Measurements from ENCODE around the gene PGAM2.
"Not testable (repeated sequence)": the region's sequence is repeated elsewhere in the genome, so short reads cannot be mapped to it uniquely, and the experiment has no call there.

The PGAM2 gene

DNA sequence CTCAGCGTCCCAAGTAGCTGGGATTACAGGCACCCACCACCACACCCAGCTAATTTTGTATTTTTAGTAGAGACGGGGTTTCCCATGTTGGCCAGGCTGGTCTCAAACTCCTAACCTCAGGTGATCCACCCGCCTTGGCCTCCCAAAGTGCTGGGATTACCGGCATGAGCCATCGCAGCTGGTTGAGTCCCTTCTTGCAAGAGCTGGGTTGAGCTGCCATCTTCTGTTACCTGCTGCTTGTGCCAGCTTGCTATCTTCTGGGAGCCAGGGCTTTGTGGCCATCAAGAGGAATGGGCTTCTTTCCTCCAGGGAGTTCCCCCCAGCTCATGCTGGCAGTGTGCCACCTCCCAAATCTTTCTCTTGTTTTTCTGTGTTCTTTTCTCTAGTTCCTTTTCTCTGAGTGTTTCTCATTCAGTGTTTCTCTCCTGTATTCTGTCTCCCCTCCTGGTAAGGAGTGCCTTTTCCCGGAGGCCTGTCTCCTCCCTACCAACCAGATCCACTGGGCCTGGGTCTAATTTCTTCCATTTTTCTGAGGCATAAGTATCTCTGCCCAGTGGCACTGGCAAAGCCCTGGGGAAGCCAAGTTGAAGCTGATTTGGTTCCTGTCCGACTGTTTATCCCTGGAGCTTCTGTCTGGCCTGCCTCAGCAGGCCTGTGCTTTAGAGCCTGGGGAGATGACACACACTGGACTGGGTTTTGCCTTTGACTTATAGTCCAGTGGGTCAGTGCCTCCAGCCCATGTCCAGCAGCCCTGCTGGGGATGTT lies 17.2 kb downstream of the PGAM2 start:
- no peak for DNase-seq (ENCODE audit: low spot score)

DNA sequence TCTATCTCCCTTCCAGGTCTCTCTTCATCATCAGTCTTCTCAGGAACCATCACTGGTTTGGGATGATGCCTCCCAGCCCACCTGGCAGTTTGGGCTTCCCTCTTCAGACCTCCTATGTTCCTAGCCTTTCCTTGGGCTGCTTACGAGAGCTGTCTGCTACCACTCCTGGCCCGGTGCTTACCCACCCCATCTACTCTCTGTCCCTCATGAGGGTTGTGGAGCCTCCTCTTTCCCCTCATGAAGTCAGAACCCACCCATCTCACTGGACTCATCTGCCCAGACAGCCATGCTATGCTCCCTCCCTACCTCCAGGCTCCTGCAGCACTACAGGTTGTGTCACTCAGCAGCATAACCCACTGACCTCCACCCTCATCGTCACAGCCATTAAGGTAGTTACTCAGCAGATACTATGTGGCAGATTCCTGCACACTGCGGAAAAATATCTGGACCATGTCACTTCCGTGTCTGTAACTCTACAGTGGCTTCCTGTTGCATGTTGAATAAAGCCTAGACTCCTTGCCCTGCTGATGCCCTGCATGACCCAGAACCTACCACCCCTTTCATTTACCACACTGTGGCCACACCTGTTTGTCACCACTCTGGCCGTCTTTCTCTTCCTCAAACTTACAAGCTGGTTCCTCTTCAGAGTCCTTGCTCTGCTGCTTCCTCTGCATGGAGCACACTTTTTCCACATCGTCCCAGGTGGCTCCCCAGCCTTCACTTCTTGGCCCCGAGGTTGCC lies 18.9 kb downstream of the PGAM2 start:
- DNase-seq (ENCODE audit: low spot score) = no peak

DNA sequence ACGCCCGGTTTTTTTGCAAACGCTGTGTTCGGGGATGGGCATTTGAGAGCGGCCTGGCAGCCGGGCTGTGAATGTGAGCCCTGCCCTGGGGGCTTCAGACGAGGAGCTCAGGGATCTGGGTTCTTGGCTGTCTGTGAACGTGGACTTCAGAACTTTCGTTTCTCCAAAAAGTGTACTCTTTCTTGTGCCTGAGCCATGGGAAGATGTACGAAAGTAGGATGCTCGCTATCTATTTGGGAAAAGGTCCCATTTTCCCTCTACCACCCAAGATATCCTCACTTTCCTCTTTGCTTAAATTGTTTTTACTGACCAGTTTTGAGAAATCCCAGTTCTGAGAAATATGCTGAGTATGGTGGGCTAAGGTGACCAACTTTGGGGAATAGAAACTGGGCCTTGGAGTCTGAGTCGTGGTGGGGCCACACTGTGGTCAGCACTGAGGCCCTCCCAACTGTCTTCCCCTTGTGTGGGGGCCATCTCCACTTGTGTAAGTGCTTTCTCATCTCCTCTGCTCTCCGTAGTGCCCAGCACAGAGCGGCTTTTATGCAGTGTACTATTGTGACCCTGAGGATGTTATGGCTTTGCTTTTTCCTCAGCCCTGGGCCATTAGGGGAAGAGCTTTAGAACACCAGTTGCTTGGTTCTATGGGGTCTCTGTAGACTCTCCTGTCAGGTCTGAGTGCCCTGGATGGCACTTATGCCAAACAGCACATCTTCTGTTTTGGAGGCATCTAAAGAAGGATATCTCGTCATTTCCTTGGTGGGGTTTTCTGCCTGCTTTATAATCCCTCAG lies 19.9 kb downstream of the PGAM2 start:
- no peak for DNase-seq (ENCODE audit: low spot score)

DNA sequence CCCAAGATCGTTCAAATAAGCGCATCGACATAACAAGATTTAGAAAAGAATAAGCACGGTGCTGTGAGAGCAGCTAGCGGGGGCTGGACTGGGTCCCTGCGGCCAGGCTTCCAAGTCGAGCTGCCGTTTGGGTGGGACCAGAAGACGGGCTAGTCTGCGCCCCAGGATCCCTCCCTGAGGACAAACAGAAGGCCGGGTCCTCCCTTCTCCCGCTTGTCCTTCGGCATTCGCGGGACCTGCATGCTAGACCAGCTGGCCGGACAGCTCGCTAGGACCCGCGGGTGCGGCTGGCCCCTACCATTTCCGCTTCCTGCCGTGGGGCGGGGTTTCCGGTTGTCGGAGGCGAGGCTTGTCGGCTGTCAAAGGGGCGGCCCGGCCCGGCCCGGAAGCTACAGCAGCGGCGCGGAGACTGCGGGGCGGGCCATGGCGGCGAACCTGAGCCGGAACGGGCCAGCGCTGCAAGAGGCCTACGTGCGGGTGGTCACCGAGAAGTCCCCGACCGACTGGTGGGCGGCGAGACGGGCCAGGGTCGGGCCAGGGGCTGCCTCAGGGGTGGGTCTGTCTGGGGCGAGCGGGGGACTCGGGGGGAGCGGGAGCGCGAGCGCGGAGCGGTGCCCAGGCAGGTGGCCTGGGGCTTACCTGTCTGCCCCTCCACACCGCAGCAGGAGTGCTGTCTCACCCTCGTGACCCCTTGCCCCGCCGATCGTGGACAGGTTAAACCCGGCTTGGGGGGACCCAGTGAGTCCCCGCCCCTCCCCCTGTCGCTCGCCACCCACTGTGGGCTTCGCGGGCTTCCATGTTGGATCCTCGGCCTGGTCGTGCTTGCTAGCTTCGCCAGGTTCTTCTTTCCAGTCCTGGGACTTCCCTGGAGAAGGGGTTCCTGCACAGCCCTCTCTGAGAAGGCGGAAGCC lies 20.8 kb downstream of the PGAM2 start, which contains the start of gene DBNL:
TSS of gene DBNL (plus strand) at position 388 of the 911 bp plus-strand sequence. CDS start at position 424, 36 bp downstream.
- DNase-seq (ENCODE audit: low spot score) = peak; percentile 93

GRCh38 chr7:44043902-44044301 lies 21.5 kb downstream of the PGAM2 start:
- no peak for DNase-seq (ENCODE audit: low spot score)

DNA sequence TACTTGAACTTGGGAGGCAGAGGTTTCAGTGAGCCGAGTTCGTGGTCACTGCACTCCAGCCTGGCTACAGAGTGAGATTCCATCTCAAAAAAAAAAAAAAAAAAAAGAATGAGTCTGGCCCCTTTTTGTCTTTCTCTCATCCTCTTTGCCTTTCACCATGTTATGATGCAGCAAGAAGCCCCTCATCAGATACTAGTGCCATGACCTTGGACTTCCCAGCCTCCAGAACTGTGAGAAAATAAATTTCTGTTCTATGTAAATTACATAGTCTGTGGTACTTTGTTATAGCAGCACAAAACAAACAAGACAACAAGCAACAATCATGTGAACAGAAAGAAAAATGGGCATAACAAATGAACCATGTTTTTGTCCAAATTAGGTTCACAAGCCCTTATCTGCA lies 23.1 kb downstream of the PGAM2 start:
- no peak for DNase-seq (ENCODE audit: low spot score)

DNA sequence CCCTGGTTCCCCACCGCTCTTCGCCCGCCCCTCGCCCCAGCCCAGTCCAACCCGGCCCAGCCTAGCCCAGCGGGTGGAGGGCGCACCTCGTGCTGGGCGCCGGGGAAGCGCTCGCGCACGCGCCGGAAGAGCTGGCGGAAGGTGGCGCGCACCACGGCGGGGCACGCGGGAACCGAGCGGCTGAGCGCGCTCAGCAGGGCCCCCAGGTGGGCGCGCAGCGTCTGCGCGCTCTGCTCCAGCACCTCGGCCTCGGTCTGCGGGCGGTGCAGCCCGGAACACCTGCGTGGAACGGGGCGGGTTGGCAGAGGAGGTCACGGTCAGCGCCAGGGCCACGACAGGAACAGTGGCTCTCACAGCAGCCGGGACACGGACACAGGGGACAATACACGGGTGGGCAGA lies 24.9 kb downstream of the PGAM2 start:
- not testable (repeated sequence) for DNase-seq (ENCODE audit: low spot score)

DNA sequence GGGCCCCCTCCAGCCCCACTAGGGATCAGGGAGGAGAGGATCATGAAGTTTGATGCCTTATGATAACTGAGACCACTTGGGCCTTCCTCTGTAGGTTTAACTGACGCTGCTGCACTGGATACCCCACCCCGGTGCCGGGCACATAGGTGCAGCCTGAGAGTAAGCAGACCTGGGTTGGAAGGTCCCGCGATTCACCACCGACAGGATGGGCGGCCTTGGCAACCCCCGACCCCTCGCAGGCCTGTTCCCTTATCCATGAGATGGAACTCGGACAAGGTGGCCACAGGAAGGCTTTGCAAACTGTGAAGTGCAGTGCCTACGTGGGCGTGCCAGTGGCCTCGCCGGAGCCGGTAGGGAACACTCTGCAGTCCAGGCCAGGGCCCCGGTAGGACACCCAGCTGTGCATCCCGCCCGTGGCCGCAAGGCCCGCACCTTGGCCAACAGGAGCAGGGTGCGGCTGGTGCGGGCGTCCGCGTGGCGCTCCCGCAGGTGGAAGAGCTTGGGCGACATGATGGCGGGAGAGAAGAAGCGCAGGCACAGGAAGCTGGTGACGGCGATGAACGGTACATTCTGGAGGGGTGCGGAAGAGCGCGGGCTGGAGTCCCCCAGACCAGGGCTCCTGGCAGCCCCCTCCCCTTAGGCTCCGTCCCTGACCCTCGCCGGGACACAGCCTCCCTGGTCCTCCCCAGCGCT lies 25.4 kb downstream of the PGAM2 start:
- not testable (repeated sequence) for DNase-seq (ENCODE audit: low spot score)

DNA sequence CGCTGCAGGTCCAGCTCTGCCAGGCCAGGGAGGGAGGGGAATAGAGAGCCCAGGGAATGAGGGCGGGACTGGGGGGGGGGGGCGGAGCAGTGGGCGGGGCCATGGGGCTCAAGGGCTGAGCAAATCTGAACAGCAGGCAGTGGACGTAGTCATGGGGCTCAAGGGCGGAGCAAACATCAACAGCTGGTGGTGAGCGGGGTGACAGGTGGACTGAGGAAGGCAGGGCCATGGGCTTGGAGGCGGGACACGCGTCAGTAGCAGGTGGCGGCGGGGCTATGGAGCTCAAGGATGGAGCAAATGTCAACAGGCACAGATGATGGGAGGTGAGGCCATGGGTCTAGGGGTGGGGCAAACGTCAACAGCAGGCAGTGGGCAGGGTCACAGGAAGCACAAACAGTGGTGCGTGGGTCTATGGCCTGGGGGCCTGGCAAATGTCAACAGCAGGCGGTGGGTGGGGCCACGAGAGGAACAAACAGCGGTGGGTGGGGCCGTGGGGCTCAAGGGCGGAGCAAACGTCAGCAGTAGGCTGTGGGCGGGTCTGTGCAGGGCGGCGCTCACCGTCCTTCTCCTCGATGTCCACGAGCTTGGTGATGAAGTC lies 26.3 kb downstream of the PGAM2 start:
- DNase-seq (ENCODE audit: low spot score) = peak; percentile 38

DNA sequence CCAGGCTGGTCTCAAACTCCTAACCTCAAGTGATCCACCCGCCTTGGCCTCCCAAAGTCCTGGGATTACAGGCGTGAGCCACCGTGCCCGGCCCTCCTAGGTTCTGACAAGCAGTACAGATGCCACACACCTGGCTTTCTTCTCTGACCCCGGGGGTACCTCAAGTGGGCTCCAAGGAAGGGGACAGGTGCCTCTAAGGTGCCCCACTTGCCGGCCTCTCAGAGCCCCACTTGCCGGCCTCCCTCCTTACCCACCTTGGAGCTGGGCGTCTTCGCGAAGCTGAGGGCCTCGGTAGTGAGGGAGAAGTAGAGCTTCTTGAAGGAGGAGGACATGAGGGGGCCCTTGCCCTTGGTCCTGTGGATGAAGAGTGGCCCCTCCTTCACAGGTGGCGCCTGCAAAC lies 26.8 kb downstream of the PGAM2 start:
- DNase-seq (ENCODE audit: low spot score) = not testable (repeated sequence)

DNA sequence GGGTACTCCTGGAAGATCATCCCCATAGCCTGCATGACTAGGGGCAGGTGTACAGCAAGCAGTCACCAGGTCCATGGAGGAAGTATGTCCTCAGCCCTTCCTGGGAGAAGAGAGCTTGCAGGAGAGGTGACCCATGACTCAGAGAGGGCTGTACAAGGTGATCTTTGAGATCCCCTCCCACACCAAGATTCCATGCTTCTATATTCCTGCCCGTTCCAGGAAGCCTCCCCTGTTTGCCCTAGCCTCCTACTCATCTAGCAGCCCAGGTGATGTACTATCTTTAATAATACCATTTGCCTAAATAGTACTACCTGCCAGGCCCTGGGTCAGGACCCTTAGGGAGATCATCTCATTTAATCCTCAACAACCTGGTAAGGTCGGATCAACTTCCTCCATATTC lies 27.4 kb downstream of the PGAM2 start:
- not testable (repeated sequence) for DNase-seq (ENCODE audit: low spot score)

DNA sequence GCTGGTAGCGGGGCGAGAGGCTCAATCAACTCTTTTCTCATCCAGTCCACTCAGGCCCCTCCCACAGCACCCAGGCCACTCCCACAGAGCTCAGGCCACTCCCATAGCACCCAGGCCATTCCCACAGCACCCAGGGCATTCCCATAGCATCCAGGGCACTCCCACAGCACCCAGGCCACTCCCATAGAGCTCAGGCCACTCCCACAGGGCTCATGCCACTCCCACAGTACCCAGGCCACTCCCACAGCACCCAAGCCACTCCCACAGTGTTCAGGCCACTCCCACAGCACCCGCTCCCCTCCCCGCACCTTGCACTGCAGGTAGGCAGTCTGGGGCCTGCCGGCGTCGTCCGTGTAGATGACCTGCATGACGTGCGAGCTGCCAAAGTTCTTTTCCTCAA lies 29.0 kb downstream of the PGAM2 start:
- not testable (repeated sequence) for DNase-seq (ENCODE audit: low spot score)

GRCh38 chr7:44033971-44034844 lies 31.2 kb downstream of the PGAM2 start:
- DNase-seq (ENCODE audit: low spot score) = not testable (repeated sequence)

GRCh38 chr7:44032031-44032430 lies 33.3 kb downstream of the PGAM2 start:
- not testable (repeated sequence) for DNase-seq (ENCODE audit: low spot score)

DNA sequence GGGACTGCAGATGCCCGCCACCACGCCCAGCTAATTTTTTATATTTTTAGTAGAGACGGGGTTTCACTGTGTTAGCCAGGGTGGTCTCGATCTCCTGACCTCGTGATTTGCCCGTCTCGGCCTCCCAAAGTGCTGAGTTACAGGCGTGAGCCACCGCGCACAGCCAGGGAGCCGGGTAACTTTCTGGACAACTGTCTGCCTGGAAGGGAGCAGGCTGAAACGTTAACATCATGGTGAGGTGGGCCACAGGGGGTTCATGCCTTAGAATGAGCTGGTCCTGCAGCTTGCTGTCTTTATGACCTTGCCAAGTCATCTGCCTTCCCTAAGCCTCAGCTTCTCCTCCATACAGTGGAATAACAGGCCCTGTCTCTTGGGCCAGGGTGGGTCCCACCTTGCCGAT lies 34.0 kb downstream of the PGAM2 start:
- DNase-seq (ENCODE audit: low spot score) = not testable (repeated sequence)

GRCh38 chr7:44030029-44030428 lies 35.3 kb downstream of the PGAM2 start:
- not testable (repeated sequence) for DNase-seq (ENCODE audit: low spot score)

GRCh38 chr7:44029433-44029832 lies 35.9 kb downstream of the PGAM2 start:
- DNase-seq (ENCODE audit: low spot score) = not testable (repeated sequence)

DNA sequence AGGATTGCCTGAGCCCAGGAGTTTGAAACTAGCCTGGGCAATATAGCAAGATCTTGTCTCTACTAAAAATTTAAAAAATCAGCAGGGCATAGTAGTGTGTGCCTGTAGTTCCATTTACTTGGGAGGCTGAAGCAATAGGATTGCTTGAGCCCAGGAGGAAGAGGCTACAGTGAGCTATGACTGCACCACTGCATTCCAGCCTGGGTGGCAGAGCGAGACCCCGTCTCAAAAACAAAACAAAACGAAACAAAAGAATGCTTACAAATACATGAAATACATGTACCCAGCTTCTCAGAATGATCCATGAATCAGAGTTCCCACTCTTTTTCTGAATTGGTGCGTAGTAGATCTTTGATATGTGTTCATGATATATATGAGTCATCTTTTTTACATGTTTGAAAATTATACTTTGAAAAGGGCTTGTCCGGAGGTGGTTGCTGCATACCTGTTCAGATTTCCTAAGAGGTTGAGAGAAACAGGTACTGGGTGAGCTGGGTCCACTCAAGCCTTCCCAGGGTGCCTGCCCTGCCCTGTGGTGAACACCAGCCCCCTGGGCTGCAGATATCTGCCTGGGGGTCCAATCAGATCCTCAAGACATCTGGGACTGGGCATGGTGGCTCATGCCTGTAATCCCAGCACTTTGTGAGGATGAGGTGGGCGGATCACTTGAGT lies 42.4 kb downstream of the PGAM2 start:
- DNase-seq (ENCODE audit: low spot score) = not testable (repeated sequence)

GRCh38 chr7:44022069-44022468 lies 43.3 kb downstream of the PGAM2 start:
- not testable (repeated sequence) for DNase-seq (ENCODE audit: low spot score)

Data from RKO (cell line).